OCI-LY1 (cell line): ENCODE measurements around the gene TBC1D20.

Experiments used
- CTCF ChIP-seq: fragments of 200-600 bp; sonication (generic), shearing (Covaris generic); IDR thresholded peaks from 2 replicates; pipeline ENCODE4 v1.5.1; 2017; ENCODE audit warnings: mild to moderate bottlenecking, antibody characterized with exemption, low read length, moderate library complexity, mixed read lengths
- EZH2 ChIP-seq: fragments of 200-600 bp; sonication (generic), shearing (Covaris generic); IDR thresholded peaks from 2 replicates; pipeline ENCODE4 v1.8.0; 2017; ENCODE audit warnings: borderline replicate concordance, mixed run types, mild to moderate bottlenecking, antibody characterized with exemption, low read length, moderate library complexity, mixed read lengths

DNA sequence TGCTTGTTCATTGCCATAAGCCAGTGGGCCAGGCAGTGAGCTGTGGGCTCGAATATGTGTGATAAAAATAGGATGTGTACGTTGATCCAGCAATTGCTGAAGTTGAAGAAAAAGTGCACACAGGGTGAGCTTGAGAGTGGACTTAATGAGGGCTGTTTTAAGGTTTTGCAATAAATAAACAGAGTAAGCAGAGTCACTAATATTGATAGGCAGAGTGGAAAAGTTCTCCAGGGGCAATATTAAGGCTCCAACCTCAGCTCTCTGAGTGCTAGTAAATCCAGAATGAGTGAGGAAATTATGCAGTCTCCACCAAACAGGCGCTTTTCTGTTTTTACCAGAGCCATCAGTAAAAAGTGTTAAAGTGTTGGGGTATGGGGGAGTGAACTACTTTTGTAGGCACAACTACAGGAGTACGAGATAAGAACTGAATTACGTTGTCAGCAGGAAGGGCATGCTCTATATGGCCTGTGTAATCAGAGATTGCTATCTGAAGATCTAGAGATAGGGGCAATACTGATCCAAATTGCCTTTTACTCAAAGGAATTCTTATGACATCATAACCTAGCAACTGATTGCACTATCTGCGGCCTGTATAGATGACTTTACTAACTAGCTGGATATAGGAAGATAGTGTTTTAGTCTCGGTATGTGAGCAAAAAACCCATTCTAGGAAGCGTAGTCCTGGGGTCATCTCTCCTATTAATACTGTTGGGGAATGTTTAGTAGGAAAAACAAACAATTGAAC lies 7.6 kb upstream of the TBC1D20 start:
- no peak for TF ChIP-seq CTCF
- no peak for TF ChIP-seq EZH2
